Measurements from ENCODE around the gene FBXO38.
"Not testable (repeated sequence)": the region's sequence is repeated elsewhere in the genome, so short reads cannot be mapped to it uniquely, and the experiment has no call there.

The FBXO38 gene

DNA sequence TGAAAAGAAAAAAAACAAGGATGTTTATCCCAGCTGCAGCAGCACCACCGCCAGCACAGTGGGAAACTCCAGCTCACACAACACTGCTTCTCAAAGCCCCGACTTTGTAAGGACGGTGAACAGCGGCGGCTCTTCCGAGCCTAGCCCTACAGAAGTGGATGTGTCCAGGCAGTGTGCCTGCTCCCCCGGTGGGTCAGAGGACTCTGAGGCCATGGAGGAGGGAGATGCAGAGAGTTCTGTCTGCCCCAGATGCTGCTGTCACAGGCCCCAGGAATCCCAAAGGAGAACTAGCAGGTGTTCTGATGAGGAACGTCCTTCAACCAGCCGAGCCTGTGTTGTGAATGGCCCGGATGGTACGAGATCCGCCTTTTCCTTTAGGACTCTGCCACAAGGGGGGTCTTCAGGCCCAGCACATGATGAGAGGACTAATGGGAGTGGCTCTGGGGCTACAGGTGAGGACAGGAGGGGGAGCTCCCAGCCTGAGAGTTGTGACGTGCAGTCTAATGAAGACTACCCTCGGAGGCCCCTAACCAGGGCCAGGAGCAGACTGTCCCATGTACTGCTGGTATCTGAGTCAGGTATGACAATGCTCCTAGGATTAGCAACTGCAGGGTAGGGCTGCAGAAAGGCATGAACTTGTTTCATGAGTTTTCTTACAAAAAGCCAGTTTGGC, 43.7 kb downstream of the FBXO38 start:
- DNase-seq (ENCODE audit: low read depth in 4 of 4, low spot score in 1 of 4), result no peak

DNA sequence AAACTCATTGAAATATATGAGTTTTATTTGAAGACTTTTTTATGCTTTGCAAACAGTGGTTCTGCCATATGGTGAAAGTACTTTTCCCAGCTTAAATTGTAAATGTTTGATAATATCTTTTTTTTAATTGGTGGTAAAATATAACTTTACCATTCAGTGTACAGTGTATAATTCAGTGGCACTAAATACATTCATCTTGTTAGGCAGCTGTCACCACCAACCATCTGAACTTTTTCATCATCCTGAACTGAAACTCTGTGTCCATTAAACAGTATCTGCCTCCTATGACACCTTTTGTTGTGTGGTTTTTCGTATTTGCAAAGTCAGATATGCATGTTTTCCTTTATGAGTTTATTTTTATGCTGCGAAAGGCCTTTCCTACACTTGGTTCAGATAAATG, 45.1 kb downstream of the FBXO38 start:
- no peak for DNase-seq (ENCODE audit: low read depth in 4 of 4, low spot score in 1 of 4)

DNA sequence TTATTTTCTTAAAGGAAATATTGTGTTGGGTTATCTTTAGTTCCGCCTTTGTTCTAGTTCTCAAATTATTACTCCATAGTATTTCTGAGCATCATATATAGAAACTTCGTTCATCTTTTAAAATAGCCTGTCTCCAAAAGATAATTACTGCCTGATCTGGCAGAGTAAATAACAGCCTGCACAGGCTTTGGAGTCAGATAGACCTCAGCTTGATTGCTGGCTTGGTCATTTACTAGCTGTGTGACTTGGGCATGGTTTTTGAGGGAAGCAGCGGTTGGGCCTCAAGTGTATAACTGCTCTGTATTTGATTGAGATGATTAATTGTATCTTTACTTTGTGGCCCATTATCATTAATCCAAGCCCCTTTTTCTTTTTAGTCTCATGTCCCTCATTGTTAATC, 50.1 kb downstream of the FBXO38 start:
- no peak for DNase-seq (ENCODE audit: low read depth in 4 of 4, low spot score in 1 of 4)

DNA sequence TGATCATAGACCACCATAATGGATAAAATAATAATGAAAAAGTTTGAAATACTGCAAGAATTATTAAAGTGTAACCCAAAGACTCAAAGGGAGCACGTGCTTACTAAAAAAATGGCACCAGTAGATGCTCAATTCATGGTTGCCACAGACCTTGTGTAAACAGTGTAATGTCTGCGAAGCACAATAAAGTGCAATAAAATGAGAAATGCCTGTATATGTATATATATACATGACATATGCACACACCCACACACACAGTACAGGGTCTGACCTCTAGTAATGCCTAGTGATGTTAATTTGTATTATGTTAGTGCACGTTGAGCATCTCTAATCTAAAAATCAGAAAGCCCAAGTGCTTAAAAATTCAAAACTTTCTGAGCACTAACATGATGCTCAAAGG, 52.3 kb downstream of the FBXO38 start:
- DNase-seq (ENCODE audit: low read depth in 4 of 4, low spot score in 1 of 4), result no peak

DNA sequence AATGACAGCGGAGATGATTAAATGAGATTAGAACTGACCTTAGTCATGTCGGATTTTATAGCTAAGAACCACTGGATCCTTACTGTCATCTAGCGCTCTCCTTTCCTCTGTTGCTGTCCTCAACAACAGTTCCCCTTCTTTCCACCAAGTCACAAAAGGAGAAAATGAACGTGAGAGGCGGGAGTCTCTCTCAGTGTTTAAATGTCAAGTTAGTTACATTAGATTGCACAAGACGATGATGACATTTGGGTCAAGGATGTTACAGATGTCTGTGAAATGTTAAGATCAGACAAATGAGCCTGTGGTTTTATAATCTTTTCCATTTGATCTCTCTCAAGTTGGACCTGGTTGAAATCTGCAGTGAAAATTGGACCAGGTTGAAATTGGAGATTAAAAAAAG, 53.5 kb downstream of the FBXO38 start:
- DNase-seq (ENCODE audit: low read depth in 4 of 4, low spot score in 1 of 4), result no peak

DNA sequence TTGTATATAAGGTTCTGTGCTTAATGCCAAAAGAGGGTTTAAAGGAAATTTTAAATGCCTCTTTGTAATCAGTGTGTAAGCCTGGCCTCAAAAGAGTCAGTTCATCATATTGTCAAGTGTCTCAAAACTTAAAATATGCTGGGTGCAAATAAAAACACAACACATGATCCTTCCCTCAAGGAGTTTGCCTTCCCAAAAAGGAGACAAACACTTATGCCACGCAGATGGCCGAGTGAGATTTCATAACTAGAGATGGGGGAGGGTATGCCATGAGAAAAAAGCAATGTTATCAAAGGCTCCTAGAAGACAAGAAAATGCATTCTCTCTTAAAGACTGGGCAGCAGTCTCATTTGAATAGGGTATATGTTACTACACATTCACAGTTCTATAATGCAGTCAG, 55.2 kb downstream of the FBXO38 start:
- DNase-seq (ENCODE audit: low read depth in 4 of 4, low spot score in 1 of 4), result no peak

DNA sequence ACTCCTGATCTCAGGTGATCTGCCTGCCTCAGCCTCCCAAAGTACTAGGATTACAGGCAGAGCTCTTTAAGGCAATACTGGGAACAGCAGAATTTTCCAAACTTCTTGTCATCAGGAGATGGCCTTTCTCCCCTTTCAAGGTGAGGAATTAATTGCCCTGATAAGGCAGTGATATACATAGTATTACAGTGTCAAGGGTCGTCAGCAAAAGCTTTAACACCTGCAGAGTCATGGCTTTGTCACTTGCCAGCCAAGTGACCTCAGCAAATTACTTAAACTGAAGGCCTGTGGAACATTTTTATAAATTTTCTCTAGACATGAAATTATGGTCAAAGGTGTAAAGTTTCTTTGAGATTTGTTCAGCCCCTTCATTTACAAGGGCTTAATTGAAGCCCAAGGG, 59.5 kb downstream of the FBXO38 start:
- DNase-seq (ENCODE audit: low read depth in 4 of 4, low spot score in 1 of 4), result no peak

DNA sequence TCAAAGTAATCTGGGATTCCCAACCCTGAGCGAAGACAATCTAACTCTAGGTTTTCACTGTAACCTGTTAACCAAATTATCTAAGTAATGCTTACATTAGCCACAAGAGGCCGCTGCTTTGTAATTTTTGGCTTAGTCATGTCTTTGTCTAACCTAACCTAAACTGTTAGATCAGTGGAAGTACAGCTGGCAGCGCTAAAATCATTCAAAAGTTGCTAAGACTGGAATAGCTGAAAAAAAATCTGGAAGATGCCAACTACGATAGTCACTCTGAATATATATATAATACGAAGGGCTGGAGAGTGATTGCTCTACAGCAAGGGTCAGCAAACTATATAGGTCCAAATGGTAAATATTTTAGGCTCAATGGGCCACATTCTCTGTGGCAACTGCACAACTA, 60.2 kb downstream of the FBXO38 start:
- peak; percentile 2 to 28 (median 18) for DNase-seq (ENCODE audit: low read depth in 4 of 4, low spot score in 1 of 4)

DNA sequence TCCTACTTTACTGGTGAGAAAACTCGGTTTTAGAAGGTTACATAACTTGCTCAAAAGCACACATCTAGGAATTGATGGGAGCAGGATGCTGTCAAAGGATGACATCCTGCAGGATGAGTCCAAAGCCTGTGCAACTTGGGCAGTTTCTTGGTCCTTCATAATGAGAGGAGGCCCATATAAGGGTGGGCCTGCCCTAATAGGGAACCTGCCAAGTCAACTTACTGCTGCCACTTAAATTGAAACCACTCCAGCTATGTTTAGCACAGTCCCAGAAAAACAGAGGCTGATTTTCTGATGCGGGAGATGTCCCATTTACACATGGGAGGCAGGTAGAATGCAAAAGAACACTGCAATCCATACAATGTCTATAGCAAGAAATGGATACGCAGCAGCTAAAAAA, 61.8 kb downstream of the FBXO38 start:
- DNase-seq (ENCODE audit: low read depth in 4 of 4, low spot score in 1 of 4), result no peak

DNA sequence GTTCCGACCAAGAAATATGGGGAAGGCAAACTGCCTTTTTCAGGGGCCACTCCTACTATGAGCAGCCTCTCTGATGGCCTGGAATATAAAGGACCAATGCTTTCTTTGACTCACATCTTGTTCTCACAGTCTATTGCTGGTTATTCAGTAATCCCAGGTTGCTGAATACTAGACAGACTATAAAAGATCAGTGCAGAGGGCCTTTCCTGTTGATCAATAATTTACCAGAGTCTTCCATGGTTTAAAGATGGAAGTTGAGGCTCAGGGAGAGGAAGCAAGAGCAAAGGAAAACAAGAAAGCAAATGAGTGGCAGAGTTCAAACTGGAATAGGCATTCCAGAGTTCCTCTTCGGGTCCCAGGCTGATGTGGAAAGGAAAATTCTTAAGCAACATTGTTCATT, 62.9 kb downstream of the FBXO38 start:
- DNase-seq (ENCODE audit: low read depth in 4 of 4, low spot score in 1 of 4), result no peak

DNA sequence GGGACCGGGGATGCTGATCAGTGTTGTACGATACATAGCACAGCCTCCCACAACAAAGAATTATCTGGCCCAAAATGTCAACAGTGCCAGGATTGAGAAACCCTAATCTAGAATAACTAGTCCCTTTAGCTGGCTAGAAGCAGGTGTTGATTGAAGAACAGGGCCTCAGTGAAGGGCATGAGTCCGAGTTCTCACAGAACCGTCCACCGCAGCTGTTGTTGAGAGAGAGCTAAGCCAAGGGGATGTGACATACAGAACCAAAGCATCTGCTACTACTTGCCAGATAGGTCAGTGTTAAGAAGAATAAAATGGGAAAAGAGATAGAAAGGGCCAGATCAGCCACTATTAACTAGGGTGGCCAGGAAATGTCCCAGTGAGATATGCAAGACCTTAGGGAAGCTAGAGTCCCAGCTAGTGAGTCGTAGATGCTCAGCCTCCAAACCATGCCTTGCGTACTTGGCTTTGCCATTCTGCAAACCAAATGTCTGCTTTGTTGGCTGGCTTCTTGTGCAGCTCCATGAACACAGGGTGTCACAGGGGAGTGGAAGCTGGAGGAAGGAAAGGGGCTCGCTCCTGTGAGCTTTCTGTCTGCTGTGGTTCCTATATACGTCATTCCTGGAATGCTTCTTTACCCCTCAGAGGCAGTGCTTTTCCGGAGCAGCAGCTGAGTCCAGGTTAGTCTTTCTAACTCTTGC, 68.9 kb downstream of the FBXO38 start:
- no peak for DNase-seq (ENCODE audit: low read depth in 4 of 4, low spot score in 1 of 4)

DNA sequence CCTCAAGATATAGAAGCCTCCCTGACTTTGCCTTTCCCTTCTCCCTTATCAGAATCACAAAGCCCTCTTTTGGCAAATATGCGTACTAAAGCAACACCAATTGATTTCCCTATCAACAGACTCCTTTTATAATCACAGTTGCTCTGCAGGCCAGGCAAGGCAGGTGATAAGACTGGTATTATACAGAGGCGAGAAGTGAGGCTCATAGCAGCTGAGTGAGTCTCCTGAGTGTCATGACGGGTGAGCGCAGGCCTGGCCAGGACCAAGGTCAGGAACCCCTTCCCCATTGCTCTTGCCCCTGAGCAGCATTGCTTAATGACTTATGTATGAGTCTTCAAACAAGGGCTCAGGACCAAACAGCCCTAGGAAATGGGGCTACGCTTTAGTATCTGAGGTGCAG, 70.8 kb downstream of the FBXO38 start:
- no peak for DNase-seq (ENCODE audit: low read depth in 4 of 4, low spot score in 1 of 4)

DNA sequence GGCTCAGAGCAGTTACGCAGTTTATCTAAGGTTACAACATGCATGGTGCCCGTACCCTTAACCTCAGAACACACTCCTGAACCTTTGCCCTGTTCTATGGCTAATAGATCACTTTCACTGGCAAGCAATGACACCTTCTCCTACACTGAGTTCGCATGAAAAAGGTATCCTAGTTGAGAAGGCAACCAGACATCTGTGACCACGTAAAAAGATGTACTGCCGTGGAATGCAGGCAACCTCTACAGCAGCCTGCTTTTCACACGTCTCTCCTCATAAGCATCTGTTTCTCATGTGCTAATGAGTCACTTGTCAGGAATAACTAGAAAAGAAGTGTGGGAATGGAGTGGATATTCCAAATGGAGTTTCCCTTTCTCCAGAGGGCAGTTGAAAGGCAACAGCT, 71.4 kb downstream of the FBXO38 start:
- DNase-seq (ENCODE audit: low read depth in 4 of 4, low spot score in 1 of 4), result no peak

DNA sequence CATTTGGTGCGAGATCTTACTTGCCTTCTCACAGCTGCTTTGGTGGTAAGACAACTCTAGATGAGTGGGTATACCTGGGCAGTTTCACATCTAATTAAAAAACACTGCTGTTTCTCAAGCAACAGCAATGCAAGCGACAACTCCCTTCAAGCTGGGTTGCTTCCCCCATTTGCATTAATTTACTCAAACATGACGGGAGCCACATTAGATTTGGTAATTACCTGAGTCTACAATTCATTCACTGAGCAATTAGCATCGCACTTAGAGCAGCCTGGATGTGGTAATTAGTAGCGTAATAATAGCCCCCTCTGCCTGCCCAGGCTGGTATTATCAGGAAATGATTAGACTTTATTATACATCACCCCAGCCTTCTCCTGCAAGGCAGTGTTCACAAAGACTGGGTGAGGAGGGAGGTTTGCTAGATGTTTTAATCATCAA, 73.4 kb downstream of the FBXO38 start:
- DNase-seq (ENCODE audit: low read depth in 4 of 4, low spot score in 1 of 4), result no peak

DNA sequence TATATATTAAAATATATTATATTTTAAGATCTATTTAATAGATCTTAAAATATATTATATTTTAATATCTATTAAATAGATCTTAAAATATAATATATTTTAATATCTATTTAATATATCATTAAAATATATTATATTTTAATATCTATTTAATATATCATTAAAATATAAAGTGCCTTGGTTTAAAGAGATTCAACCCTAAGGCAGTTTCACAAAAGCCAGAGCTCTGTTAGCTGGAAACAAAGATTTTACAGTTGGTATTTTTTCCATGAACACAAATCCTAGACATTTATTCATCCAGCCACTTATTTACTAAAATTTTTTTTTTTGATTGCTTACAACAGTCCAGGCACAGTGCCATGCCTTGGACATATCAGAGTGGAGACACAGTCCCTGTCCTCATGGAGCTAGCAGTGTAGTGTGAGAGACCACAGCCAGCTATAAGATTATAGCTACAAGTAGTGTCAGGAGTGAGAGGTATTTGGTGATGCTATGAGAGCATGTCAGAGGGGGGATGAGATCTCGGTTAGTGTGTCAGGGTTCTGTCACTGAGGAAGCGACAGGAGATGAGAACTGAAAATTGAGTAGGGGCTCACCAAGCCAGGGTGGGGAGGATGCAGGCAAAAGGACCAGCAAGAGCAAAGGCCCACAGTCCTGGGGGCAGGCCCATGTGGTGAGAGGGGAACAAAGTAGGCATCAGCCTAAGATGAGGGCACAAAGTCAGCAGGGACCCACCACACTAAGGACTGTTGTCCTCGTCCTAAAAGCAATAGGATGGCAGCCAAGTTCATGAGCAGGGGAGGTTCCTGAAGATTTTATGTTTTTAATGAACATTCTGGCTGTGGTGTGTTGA, 74.5 kb downstream of the FBXO38 start:
- no peak for DNase-seq (ENCODE audit: low read depth in 4 of 4, low spot score in 1 of 4)

DNA sequence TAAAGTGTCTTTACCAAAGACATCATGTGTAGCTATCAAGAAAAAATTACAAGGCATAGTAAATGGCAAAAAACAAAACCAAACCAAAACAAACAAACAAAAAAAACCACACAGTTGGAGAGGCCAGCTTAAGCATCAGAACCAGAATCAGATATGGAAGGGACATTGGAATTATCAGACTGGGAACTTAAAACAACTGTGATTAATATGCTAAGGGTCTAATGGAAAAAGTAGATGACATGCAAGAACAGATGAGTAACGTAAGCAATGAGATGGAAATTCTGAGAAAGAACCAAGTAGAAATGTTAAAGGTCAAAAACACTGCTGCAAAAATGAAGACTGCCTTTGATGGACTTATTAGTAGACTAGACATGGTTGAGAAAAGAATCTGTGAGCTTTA, 75.9 kb downstream of the FBXO38 start:
- DNase-seq (ENCODE audit: low read depth in 4 of 4, low spot score in 1 of 4), result no peak

DNA sequence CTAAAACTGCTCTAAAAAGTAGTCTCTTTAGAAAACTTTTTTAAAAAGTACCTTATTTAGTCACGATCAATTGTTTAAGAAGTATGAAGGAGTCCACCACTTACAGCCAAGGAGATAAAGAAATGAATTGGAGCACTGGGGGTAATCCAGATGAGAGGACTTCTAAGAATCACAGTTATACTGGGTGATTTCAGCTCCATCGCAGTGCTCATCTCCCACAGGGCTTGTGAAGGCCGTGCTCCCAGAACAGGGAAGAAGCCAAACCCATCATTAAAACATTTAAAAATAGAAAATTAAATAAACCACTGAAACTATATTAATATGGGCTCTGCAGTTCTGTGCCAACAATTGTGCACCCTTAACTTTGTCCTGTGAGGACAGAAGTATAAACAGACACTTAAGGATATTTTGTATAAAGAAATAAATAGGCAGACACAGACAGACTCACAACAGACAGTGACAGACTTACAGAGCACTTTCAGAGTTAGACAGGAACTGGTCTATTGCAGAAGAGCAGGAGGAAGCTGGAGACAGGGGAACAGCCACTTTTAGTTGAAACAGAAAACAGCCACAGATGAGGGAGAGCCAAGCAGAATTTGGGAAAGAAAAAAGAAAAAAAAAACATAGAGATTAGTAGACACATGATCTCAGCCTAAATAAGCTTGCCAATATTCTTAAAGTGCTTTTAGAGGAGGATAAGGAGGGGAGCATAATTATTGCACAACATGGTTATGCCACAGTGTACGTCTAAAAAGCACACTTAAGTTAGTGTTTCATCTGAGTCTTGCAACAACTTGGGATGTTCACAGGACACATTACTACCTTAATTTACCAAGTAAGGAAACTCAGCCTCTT, 81.8 kb downstream of the FBXO38 start:
- no peak for DNase-seq (ENCODE audit: low read depth in 4 of 4, low spot score in 1 of 4)

DNA sequence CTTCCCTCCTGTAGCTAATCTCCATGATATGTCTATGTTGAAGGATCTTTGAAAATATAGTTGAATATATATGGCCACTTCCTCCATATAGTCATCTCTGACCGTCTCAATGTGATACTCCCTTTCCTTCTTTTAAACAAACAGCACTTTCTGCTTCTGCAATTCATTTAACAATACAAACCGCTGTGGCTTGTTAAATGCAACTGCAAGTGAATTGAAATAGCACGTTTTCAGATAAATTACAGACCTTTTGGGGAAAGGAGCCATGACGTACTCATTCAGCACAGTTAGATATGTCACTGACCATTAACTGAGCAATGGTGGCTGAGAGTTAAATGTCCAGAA, 82.5 kb downstream of the FBXO38 start:
- no peak for DNase-seq (ENCODE audit: low read depth in 4 of 4, low spot score in 1 of 4)

DNA sequence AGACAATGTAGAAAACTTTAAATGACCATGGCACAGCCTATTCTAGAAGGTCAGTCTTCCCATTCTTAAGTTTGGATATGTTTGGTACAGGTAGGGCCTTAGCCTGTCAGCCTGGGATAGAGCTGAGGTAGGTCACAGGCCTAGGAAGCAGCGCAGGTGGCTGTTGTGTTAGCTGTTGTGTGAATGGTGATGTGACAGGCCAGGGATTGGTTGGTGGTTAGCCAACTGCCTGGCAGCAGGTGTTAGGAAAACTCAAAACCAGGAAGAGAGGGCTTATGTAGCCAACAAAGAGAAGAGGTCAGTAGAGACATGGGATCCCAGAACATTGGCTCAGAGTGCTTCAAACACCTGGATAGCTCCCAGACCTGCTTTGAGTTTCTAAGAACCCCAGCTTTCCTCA, 84.2 kb downstream of the FBXO38 start:
- DNase-seq (ENCODE audit: low read depth in 4 of 4, low spot score in 1 of 4), result no peak

DNA sequence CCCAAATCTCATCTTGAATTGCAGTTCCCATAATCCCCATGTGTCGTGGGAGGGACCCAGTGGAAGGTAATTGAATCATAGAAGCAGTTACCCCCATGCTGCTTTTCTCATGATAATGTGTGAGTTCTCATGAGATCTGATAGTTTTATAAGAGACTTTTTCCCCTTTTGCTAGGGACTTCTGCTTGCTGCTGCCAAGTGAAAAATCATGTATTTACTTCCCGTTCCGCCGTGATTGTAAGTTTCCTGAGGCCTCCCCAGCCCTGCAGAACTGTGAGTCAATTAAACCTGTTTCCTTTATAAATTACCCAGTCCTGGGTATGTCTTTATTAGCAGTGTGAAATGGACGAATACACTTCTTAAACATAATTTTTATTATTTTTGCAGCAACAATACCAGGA, 85.0 kb downstream of the FBXO38 start:
- not testable (repeated sequence) for DNase-seq (ENCODE audit: low read depth in 4 of 4, low spot score in 1 of 4)

DNA sequence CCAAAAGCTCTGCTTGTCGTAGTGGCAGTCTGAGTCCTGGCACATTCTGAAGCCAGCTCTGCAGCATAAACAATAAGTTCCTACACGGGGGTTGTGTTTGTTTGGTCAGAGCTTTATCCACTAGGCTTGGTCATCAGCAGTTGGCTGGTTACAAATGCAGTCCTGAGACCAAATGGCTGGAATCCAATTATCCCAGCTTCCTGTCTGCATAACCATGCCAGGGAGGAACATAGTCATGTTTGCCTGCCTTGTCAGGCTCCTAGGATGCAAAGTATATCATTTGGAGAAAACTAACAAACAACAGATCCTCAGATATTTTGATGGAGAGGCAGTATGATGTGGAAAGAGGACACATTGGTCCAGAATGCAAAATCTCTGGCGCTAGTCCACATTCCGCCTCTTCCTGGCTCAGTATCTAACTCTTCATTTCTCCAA, 85.8 kb downstream of the FBXO38 start:
- no peak for DNase-seq (ENCODE audit: low read depth in 4 of 4, low spot score in 1 of 4)
